Skeletal muscle satellite cell (primary cell): ENCODE results near the gene HSD17B1.

Source experiments
- H3K27me3 ChIP-seq: 2 replicates; pipeline ENCODE4 v1.7.0; 2013; ENCODE audit warnings: low read length; ENCODE audit not compliant: control insufficient read depth, insufficient read depth
- H3K36me3 ChIP-seq: 2 replicates; pipeline ENCODE4 v1.7.0; 2013; ENCODE audit warnings: mild to moderate bottlenecking, control low read depth, low read length; ENCODE audit not compliant: insufficient read depth
- H3K4me1 ChIP-seq: 2 replicates; pipeline ENCODE4 v1.7.0; 2013; ENCODE audit warnings: low read length; ENCODE audit not compliant: control insufficient read depth, insufficient read depth
- H3K4me2 ChIP-seq: 2 replicates; pipeline ENCODE4 v1.7.0; 2013; ENCODE audit warnings: mild to moderate bottlenecking, low read length
- H3K4me3 ChIP-seq: 2 replicates; pipeline ENCODE4 v1.7.0; 2013; ENCODE audit warnings: low read length
- H3K9ac ChIP-seq: 2 replicates; pipeline ENCODE4 v1.7.0; 2013; ENCODE audit warnings: mild to moderate bottlenecking, low read depth, low read length, moderate library complexity
- H3K9me3 ChIP-seq: replicated peaks from 2 replicates; pipeline ENCODE4 v1.7.0; 2013; ENCODE audit warnings: mild to moderate bottlenecking, control low read depth, low read length

Gene HSD17B1

GRCh38 chr17:42564815-42565522 is 12.2 kb downstream of the HSD17B1 start:
- peaks cover 49% of the 10 kb centered on the region for H3K4me1 ChIP-seq
- H3K9ac ChIP-seq, result no peak overlapping the region
- H3K4me3 ChIP-seq, result no peak overlapping the region
- H3K36me3 ChIP-seq, result peaks cover 45% of the 10 kb centered on the region
- no peaks in the 10 kb centered on the region for H3K27me3 ChIP-seq
- H3K4me2 ChIP-seq, result no peak overlapping the region
- no peaks in the 10 kb centered on the region for H3K9me3 ChIP-seq

GRCh38 chr17:42565523-42566214 is 12.9 kb downstream of the HSD17B1 start:
- Histone ChIP-seq H3K36me3 (peaks cover 50% of the 10 kb centered on the region), H3K9me3 (no peaks in the 10 kb centered on the region), H3K4me1 (peaks cover 48% of the 10 kb centered on the region), H3K9ac (no peak overlapping the region), H3K27me3 (no peaks in the 10 kb centered on the region), H3K4me3 (no peak overlapping the region), H3K4me2 (no peak overlapping the region)

- no peaks in the 10 kb centered on the region for H3K27me3 ChIP-seq
- H3K36me3 ChIP-seq, result peaks cover 56% of the 10 kb centered on the region
- H3K9me3 ChIP-seq, result no peaks in the 10 kb centered on the region
- H3K9ac ChIP-seq, result peak overlapping the region; percentile 89
- peaks cover 46% of the 10 kb centered on the region for H3K4me1 ChIP-seq
- peak overlapping the region; percentile 92 for H3K4me3 ChIP-seq
- H3K4me2 ChIP-seq, result peak overlapping the region; percentile 94
These were observed 13.6 kb downstream of the HSD17B1 start for GRCh38 chr17:42566215-42566882.

- H3K9ac ChIP-seq, result peak within 1 kb of the TSS; percentile 89
- H3K4me1 ChIP-seq, result peaks cover 41% of the 10 kb centered on the region
- H3K27me3 ChIP-seq, result no peaks in the 10 kb centered on the region
- peak within 1 kb of the TSS; percentile 92 for H3K4me3 ChIP-seq
- no peaks in the 10 kb centered on the region for H3K9me3 ChIP-seq
- H3K4me2 ChIP-seq, result peak within 1 kb of the TSS; percentile 94
- H3K36me3 ChIP-seq, result peaks cover 63% of the 10 kb centered on the region
These were observed 14.3 kb downstream of the HSD17B1 start, which contains the start of gene MLX for GRCh38 chr17:42566883-42567573. TSS of gene MLX (plus strand) at chr17:42567100. CDS start at chr17:42567125, 25 bp downstream.

GRCh38 chr17:42568341-42569111 is 15.8 kb downstream of the HSD17B1 start:
- Histone ChIP-seq H3K27me3 (no peaks in the 10 kb centered on the region), H3K4me1 (peaks cover 34% of the 10 kb centered on the region), H3K4me3 (no peak overlapping the region), H3K4me2 (peak overlapping the region; percentile 46), H3K9ac (no peak overlapping the region), H3K9me3 (no peaks in the 10 kb centered on the region), H3K36me3 (peaks cover 78% of the 10 kb centered on the region)

GRCh38 chr17:42571435-42572225 is 18.9 kb downstream of the HSD17B1 start:
- Histone ChIP-seq H3K36me3 (peaks cover 67% of the 10 kb centered on the region), H3K4me1 (peaks cover 32% of the 10 kb centered on the region), H3K27me3 (no peaks in the 10 kb centered on the region)

GRCh38 chr17:42573095-42573494 is 20.4 kb downstream of the HSD17B1 start:
- peaks cover 67% of the 10 kb centered on the region for H3K36me3 ChIP-seq
- no peaks in the 10 kb centered on the region for H3K9me3 ChIP-seq
- no peak overlapping the region for H3K4me2 ChIP-seq
- no peaks in the 10 kb centered on the region for H3K27me3 ChIP-seq
- no peak overlapping the region for H3K9ac ChIP-seq
- peaks cover 26% of the 10 kb centered on the region for H3K4me1 ChIP-seq
- H3K4me3 ChIP-seq, result no peak overlapping the region

More at GRCh38 chr17:42571435-42572225, 18.9 kb downstream of the HSD17B1 start:
- Histone ChIP-seq H3K4me2 (no peak overlapping the region), H3K4me3 (no peak overlapping the region), H3K9me3 (no peaks in the 10 kb centered on the region), H3K9ac (no peak overlapping the region)

- no peak overlapping the region for H3K9ac ChIP-seq
- H3K4me3 ChIP-seq, result no peak overlapping the region
- H3K4me2 ChIP-seq, result no peak overlapping the region
- no peaks in the 10 kb centered on the region for H3K27me3 ChIP-seq
- no peaks in the 10 kb centered on the region for H3K9me3 ChIP-seq
- peaks cover 22% of the 10 kb centered on the region for H3K4me1 ChIP-seq
- H3K36me3 ChIP-seq, result peaks cover 54% of the 10 kb centered on the region
These were observed 21.7 kb downstream of the HSD17B1 start for GRCh38 chr17:42574463-42574862.

GRCh38 chr17:42577140-42577531 is 24.4 kb downstream of the HSD17B1 start:
- no peaks in the 10 kb centered on the region for H3K9me3 ChIP-seq
- no peaks in the 10 kb centered on the region for H3K27me3 ChIP-seq
- H3K36me3 ChIP-seq, result peaks cover 46% of the 10 kb centered on the region
- peak overlapping the region; percentile 93 for H3K4me2 ChIP-seq
- peaks cover 16% of the 10 kb centered on the region for H3K4me1 ChIP-seq
- H3K9ac ChIP-seq, result peak overlapping the region; percentile 92
- H3K4me3 ChIP-seq, result peak overlapping the region; percentile 77
